ENCODE data around the gene JSRP1.

DNA sequence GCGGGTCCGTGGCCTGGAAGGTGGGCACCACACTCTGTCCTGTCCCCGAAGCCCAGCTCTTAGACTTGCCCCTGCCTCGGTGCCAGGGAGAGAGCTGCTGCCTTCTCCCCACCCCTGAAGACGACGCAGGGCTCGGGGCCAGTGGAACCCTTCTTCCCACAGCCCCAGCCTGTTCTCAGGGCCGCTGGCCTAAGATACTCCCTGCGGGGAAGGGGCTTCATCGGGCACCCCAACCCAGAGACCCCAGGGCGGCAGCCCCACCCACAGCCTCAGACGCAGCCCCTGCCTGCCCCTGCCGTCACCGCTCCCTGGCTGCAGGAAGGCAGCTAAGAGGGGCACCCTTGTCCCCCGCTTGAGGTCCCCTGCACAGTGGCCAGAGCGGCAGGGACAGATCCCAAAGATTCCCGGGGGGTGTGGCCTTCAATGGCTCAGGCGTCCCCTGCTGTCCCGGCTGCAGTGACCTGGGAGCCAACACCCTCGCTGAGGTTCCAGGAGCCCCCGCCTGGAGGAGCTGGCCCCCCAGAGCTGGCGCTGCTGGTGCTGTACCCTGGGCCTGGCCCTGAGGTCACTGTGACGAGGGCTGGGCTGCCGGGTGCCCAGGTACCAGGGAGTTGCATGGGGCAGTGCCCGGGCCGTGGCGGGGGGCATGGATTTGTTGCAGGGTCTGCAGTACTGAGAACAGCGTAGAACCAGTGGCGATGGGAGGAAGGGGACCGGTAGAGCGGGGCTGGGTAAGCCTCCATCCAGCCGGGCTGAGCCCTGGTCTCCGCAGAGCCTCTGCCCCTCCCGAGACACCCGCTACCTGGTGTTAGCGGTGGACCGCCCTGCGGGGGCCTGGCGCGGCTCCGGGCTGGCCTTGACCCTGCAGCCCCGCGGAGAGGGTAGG is 6.1 kb downstream of the JSRP1 start:
- TF ChIP-seq, protein P1, sequence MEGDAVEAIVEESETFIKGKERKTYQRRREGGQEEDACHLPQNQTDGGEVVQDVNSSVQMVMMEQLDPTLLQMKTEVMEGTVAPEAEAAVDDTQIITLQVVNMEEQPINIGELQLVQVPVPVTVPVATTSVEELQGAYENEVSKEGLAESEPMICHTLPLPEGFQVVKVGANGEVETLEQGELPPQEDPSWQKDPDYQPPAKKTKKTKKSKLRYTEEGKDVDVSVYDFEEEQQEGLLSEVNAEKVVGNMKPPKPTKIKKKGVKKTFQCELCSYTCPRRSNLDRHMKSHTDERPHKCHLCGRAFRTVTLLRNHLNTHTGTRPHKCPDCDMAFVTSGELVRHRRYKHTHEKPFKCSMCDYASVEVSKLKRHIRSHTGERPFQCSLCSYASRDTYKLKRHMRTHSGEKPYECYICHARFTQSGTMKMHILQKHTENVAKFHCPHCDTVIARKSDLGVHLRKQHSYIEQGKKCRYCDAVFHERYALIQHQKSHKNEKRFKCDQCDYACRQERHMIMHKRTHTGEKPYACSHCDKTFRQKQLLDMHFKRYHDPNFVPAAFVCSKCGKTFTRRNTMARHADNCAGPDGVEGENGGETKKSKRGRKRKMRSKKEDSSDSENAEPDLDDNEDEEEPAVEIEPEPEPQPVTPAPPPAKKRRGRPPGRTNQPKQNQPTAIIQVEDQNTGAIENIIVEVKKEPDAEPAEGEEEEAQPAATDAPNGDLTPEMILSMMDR (IDR thresholded peaks at IDR 0.05; ENCODE audit: low read depth, low read length, poor library complexity, severe bottlenecking): no peak
- no peak for TF ChIP-seq EZH2phosphoT487 (IDR thresholded peaks at IDR 0.05; ENCODE audit: borderline replicate concordance, low read length)
